WTC11 (cell line): Measurements from ENCODE around the gene TNNT2.

ENCODE experiments used
- ATF3 ChIP-seq: sonication (generic); formaldehyde crosslinking; conservative IDR thresholded peaks from 2 replicates; pipeline ENCODE4 v1.8.1; 2022; ENCODE audit warnings: mild to moderate bottlenecking, missing genetic modification reagents
- GABPB1 ChIP-seq: sonication (generic); formaldehyde crosslinking; IDR thresholded peaks from 2 replicates; pipeline ENCODE4 v1.8.1; 2023; ENCODE audit warnings: mild to moderate bottlenecking, missing genetic modification reagents
- IRF2 ChIP-seq: sonication (generic); formaldehyde crosslinking; IDR thresholded peaks from 2 replicates; pipeline ENCODE4 v1.8.0; 2022; ENCODE audit warnings: low read depth, missing genetic modification reagents, borderline replicate concordance
- JAZF1 ChIP-seq: fragments of 250-450 bp; sonication (Bioruptor Pico); IDR thresholded peaks from 2 replicates; pipeline ENCODE4 v1.9.0; 2021; ENCODE audit warnings: moderate library complexity, mild to moderate bottlenecking, inconsistent platforms
- NFYB ChIP-seq: sonication (generic); formaldehyde crosslinking; conservative IDR thresholded peaks from 2 replicates; pipeline ENCODE4 v1.8.0; 2022; ENCODE audit warnings: low read depth, missing genetic modification reagents
- PRDM15 ChIP-seq: sonication (generic); formaldehyde crosslinking; IDR thresholded peaks from 2 replicates; pipeline ENCODE4 v1.8.0; 2022; ENCODE audit warnings: missing genetic modification reagents
- TEAD1 ChIP-seq: sonication (generic); formaldehyde crosslinking; IDR thresholded peaks from 2 replicates; pipeline ENCODE4 v1.8.0; 2022; ENCODE audit warnings: mild to moderate bottlenecking, missing genetic modification reagents
- TF ChIP-seq, protein P1 (sequence below): fragments of 200-600 bp; IDR thresholded peaks from 2 replicates; pipeline ENCODE4 v1.8.0; 2022; ENCODE audit warnings: antibody characterized with exemption
- TF ChIP-seq, protein P2 (sequence below): sonication (generic); formaldehyde crosslinking; IDR thresholded peaks from 2 replicates; pipeline ENCODE4 v1.8.0; 2023; ENCODE audit warnings: mild to moderate bottlenecking, missing genetic modification reagents
- TF ChIP-seq, protein P3 (sequence below): sonication (generic); formaldehyde crosslinking; conservative IDR thresholded peaks from 2 replicates; pipeline ENCODE4 v1.8.1; 2023; ENCODE audit warnings: mild to moderate bottlenecking, low read depth, missing genetic modification reagents, moderate library complexity

DNA sequence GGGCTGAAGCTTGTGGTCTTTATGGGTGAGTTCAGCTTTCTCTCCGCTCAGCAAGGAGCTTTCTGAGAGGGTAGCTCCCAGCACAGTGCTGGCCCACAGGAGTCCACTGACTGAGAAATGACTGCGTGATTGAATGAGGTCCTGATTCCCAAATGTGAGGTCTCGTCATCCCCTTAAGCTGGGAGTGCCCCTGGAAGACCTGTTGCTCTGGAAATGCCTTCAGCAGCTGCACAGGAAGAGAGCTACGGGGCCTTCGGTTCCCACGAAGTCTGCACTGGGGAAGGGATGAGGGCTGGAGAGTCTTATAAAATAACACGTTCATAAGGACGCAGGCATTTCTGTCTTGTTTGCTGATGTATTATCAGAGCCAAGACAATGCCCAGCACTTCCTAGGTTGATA, 14.0 kb downstream of the TNNT2 start:
- TF ChIP-seq, protein P1, sequence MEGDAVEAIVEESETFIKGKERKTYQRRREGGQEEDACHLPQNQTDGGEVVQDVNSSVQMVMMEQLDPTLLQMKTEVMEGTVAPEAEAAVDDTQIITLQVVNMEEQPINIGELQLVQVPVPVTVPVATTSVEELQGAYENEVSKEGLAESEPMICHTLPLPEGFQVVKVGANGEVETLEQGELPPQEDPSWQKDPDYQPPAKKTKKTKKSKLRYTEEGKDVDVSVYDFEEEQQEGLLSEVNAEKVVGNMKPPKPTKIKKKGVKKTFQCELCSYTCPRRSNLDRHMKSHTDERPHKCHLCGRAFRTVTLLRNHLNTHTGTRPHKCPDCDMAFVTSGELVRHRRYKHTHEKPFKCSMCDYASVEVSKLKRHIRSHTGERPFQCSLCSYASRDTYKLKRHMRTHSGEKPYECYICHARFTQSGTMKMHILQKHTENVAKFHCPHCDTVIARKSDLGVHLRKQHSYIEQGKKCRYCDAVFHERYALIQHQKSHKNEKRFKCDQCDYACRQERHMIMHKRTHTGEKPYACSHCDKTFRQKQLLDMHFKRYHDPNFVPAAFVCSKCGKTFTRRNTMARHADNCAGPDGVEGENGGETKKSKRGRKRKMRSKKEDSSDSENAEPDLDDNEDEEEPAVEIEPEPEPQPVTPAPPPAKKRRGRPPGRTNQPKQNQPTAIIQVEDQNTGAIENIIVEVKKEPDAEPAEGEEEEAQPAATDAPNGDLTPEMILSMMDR, result no peak
- TF ChIP-seq NFYB (CRISPR knock-in tag) (no peak), GABPB1 (CRISPR knock-in tag) (no peak), TEAD1 (CRISPR knock-in tag) (no peak), JAZF1 (CRISPR knock-in tag) (no peak), ATF3 (CRISPR knock-in tag) (no peak), IRF2 (CRISPR knock-in tag) (no peak), PRDM15 (CRISPR knock-in tag) (no peak)
- TF ChIP-seq, protein P2, sequence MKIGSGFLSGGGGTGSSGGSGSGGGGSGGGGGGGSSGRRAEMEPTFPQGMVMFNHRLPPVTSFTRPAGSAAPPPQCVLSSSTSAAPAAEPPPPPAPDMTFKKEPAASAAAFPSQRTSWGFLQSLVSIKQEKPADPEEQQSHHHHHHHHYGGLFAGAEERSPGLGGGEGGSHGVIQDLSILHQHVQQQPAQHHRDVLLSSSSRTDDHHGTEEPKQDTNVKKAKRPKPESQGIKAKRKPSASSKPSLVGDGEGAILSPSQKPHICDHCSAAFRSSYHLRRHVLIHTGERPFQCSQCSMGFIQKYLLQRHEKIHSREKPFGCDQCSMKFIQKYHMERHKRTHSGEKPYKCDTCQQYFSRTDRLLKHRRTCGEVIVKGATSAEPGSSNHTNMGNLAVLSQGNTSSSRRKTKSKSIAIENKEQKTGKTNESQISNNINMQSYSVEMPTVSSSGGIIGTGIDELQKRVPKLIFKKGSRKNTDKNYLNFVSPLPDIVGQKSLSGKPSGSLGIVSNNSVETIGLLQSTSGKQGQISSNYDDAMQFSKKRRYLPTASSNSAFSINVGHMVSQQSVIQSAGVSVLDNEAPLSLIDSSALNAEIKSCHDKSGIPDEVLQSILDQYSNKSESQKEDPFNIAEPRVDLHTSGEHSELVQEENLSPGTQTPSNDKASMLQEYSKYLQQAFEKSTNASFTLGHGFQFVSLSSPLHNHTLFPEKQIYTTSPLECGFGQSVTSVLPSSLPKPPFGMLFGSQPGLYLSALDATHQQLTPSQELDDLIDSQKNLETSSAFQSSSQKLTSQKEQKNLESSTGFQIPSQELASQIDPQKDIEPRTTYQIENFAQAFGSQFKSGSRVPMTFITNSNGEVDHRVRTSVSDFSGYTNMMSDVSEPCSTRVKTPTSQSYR (CRISPR knock-in tag), result no peak
- TF ChIP-seq, protein P3, sequence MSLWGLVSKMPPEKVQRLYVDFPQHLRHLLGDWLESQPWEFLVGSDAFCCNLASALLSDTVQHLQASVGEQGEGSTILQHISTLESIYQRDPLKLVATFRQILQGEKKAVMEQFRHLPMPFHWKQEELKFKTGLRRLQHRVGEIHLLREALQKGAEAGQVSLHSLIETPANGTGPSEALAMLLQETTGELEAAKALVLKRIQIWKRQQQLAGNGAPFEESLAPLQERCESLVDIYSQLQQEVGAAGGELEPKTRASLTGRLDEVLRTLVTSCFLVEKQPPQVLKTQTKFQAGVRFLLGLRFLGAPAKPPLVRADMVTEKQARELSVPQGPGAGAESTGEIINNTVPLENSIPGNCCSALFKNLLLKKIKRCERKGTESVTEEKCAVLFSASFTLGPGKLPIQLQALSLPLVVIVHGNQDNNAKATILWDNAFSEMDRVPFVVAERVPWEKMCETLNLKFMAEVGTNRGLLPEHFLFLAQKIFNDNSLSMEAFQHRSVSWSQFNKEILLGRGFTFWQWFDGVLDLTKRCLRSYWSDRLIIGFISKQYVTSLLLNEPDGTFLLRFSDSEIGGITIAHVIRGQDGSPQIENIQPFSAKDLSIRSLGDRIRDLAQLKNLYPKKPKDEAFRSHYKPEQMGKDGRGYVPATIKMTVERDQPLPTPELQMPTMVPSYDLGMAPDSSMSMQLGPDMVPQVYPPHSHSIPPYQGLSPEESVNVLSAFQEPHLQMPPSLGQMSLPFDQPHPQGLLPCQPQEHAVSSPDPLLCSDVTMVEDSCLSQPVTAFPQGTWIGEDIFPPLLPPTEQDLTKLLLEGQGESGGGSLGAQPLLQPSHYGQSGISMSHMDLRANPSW (CRISPR knock-in tag), result no peak
